ENCODE measurements around the gene TTC34.

DNA sequence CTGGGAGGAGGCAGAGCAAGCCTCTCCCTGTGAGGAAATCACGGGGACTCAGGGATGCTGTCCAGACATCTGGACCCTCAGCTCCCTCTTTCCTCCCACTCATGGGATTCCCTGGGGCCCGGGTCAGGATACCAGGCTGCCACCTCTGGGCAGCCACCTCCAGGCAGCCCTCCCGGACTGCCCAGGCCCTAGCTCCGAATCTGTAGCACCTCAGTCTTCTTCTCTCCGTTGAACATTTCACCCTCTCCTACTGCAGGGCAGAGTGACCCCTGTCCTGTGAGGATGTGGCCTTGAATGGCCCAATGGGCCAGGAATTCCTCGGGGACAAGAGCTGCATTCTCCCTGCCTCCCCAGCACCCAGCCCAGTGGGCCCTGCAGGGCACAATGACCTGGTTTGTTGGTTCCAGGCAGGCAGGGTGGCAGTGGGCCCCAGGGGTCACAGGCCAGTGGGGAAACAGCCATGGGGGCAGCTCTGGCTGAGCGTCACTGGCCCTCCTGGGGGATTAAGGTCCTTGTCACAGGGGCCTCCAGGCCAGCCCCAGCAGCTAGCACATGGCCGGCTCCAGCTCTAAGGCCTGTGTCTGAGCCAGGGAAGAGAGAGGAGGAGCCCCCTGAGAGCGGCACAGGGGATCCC lies 9.5 kb upstream of the TTC34 start:
- TF ChIP-seq, protein P1, sequence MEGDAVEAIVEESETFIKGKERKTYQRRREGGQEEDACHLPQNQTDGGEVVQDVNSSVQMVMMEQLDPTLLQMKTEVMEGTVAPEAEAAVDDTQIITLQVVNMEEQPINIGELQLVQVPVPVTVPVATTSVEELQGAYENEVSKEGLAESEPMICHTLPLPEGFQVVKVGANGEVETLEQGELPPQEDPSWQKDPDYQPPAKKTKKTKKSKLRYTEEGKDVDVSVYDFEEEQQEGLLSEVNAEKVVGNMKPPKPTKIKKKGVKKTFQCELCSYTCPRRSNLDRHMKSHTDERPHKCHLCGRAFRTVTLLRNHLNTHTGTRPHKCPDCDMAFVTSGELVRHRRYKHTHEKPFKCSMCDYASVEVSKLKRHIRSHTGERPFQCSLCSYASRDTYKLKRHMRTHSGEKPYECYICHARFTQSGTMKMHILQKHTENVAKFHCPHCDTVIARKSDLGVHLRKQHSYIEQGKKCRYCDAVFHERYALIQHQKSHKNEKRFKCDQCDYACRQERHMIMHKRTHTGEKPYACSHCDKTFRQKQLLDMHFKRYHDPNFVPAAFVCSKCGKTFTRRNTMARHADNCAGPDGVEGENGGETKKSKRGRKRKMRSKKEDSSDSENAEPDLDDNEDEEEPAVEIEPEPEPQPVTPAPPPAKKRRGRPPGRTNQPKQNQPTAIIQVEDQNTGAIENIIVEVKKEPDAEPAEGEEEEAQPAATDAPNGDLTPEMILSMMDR (IDR thresholded peaks at IDR 0.05; ENCODE audit: low read length), result no peak
- no peak for TF ChIP-seq EZH2 (IDR thresholded peaks at IDR 0.05; ENCODE audit: borderline replicate concordance, low read length)
